HL-60 (cell line): ENCODE measurements around the gene COQ5.

ENCODE experiments used
- REST ChIP-seq: IDR thresholded peaks from 2 replicates; pipeline ENCODE4 v1.6.1; 2012; ENCODE audit warnings: low read depth; ENCODE audit not compliant: insufficient replicate concordance
- TF ChIP-seq, protein P1 (sequence below): IDR thresholded peaks from one replicate; pipeline ENCODE4 v1.5.1; 2011; ENCODE audit warnings: low read length, control low read depth, inconsistent platforms; ENCODE audit not compliant: insufficient read depth

GRCh38 chr12:120498870-120499515, 30.0 kb downstream of the COQ5 start:
- no peak for TF ChIP-seq REST
- TF ChIP-seq, protein P1, sequence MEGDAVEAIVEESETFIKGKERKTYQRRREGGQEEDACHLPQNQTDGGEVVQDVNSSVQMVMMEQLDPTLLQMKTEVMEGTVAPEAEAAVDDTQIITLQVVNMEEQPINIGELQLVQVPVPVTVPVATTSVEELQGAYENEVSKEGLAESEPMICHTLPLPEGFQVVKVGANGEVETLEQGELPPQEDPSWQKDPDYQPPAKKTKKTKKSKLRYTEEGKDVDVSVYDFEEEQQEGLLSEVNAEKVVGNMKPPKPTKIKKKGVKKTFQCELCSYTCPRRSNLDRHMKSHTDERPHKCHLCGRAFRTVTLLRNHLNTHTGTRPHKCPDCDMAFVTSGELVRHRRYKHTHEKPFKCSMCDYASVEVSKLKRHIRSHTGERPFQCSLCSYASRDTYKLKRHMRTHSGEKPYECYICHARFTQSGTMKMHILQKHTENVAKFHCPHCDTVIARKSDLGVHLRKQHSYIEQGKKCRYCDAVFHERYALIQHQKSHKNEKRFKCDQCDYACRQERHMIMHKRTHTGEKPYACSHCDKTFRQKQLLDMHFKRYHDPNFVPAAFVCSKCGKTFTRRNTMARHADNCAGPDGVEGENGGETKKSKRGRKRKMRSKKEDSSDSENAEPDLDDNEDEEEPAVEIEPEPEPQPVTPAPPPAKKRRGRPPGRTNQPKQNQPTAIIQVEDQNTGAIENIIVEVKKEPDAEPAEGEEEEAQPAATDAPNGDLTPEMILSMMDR: no peak
